ENCODE results near the gene GATA6. TPM values are rescaled to one million over a fixed set of nuclear protein-coding genes. Genes with fewer than 3 reads are reported as not detected.
"Not testable (repeated sequence)": the region's sequence is repeated elsewhere in the genome, so short reads cannot be mapped to it uniquely, and the experiment has no call there.

The GATA6 gene
- total RNA-seq, 1 experiment from 2014 or later = 0.69 TPM

DNA sequence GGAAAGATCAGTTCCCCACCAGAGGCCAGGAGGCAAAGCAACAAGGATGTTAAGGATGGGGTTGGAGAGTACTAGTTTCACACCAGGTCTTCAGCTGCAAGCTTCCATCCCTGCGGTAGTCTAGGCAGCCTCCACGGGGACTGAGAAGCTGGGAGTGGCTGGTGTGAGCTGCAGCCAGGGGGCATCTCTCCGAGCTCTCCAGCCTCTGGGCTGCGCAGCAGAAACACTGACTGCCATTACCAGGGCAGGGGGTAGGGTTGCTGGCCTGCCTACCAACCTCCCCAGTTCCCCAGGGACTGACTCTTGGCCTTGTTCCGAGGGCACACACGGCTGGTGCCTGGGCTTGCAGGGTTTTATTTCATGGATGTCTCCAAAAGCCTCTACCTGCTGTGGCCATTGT lies 15.9 kb downstream of the GATA6 start:
- Histone ChIP-seq H3K4me1 (no peaks in the 10 kb centered on the region), H3K36me3 (no peaks in the 10 kb centered on the region)

GRCh38 chr18:22185771-22186386 lies 16.5 kb downstream of the GATA6 start:
- no peaks in the 10 kb centered on the region for H3K4me1 ChIP-seq
- no peak overlapping the region for H3K27ac ChIP-seq
- no peak overlapping the region for H3K4me3 ChIP-seq
- no peaks in the 10 kb centered on the region for H3K36me3 ChIP-seq
- no peaks in the 10 kb centered on the region for H3K9me3 ChIP-seq (replicated peaks)
- DNase-seq = no peak
- H3K27me3 ChIP-seq = no peaks in the 10 kb centered on the region

More for the DNA sequence above, 15.9 kb downstream of the GATA6 start:
- Histone ChIP-seq H3K27me3 (no peaks in the 10 kb centered on the region), H3K4me3 (no peak overlapping the region), H3K27ac (no peak overlapping the region), H3K9me3 (replicated peaks) (no peaks in the 10 kb centered on the region)
- no peak for DNase-seq

- no peaks in the 10 kb centered on the region for H3K9me3 ChIP-seq (replicated peaks)
- H3K27ac ChIP-seq = no peak overlapping the region
- H3K27me3 ChIP-seq = no peaks in the 10 kb centered on the region
- no peaks in the 10 kb centered on the region for H3K4me1 ChIP-seq
- no peaks in the 10 kb centered on the region for H3K36me3 ChIP-seq
- no peak for DNase-seq
- no peak overlapping the region for H3K4me3 ChIP-seq
Measured at GRCh38 chr18:22186484-22186971, 17.1 kb downstream of the GATA6 start.

DNA sequence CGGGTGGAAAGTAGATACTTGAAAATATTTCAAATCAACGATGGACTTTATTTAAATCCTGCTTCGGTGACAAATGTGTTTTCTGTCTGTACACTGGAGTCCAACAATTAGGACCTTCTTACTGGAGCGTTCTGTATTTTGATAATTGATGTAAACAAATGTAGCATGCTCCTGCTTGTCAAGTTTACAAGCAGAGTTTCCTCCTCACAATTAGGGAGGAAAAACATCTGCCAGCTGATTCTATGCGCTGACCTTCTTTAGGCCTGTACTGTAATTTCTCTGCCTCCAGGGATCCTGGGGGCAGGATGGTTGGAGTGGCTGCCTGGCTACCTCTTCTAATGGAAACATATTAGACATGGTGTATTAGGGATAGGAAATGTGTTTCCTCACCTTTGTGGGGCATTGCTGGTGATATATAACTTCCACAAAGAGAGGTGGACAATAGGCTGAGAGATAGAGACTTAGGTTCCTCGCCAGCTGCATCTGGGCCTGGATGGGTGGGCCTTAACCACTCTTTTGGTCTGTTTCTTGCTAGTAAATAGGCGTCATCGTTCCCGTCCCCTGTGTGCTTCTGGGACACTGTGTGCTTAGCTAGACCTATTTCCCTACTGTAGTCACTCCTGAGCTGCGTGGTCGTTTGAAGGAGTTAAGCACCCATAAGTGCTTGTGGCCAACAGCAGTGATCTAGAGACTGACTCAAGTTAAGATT lies 19.3 kb downstream of the GATA6 start:
- Histone ChIP-seq H3K4me1 (no peaks in the 10 kb centered on the region), H3K9me3 (replicated peaks) (no peaks in the 10 kb centered on the region), H3K27me3 (no peaks in the 10 kb centered on the region), H3K4me3 (no peak overlapping the region), H3K36me3 (no peaks in the 10 kb centered on the region), H3K27ac (no peak overlapping the region)
- no peak for DNase-seq

- Histone ChIP-seq H3K4me3 (no peak overlapping the region), H3K27ac (no peak overlapping the region), H3K36me3 (no peaks in the 10 kb centered on the region), H3K4me1 (no peaks in the 10 kb centered on the region), H3K9me3 (replicated peaks) (no peaks in the 10 kb centered on the region), H3K27me3 (no peaks in the 10 kb centered on the region)
- no peak for DNase-seq
Measured at GRCh38 chr18:22189449-22190166, 20.2 kb downstream of the GATA6 start.

- Histone ChIP-seq H3K9me3 (replicated peaks) (no peaks in the 10 kb centered on the region), H3K4me3 (no peak overlapping the region), H3K27me3 (no peaks in the 10 kb centered on the region), H3K36me3 (no peaks in the 10 kb centered on the region), H3K27ac (no peak overlapping the region), H3K4me1 (no peaks in the 10 kb centered on the region)
- no peak for DNase-seq
Measured at GRCh38 chr18:22191346-22191695, 21.9 kb downstream of the GATA6 start.

GRCh38 chr18:22191923-22192322 lies 22.5 kb downstream of the GATA6 start:
- Histone ChIP-seq H3K4me1 (no peaks in the 10 kb centered on the region), H3K4me3 (no peak overlapping the region), H3K27ac (no peak overlapping the region), H3K27me3 (no peaks in the 10 kb centered on the region), H3K9me3 (replicated peaks) (no peaks in the 10 kb centered on the region), H3K36me3 (no peaks in the 10 kb centered on the region)
- DNase-seq = no peak

DNA sequence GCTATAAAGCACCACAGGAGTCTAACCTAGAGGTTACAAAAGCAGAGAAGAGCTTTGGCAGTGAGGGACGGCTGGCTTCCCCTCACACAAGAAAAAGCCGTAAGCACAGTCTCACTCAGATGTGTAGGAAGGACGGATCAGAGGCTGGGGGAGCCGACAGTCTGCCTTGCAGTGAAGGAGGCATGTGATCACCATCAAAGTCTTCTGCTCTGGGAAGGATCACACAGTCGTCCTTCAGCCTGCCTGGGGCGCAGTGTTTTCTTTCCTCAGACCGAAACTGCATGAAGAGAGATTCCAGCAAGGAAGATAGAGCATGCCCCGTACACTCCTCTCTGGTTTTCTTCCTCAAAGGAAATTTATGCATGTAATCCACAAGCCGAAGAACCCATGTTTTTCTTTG lies 24.1 kb downstream of the GATA6 start:
- Histone ChIP-seq H3K36me3 (no peaks in the 10 kb centered on the region), H3K4me1 (no peaks in the 10 kb centered on the region), H3K4me3 (no peak overlapping the region), H3K9me3 (replicated peaks) (no peaks in the 10 kb centered on the region), H3K27me3 (no peaks in the 10 kb centered on the region), H3K27ac (no peak overlapping the region)
- no peak for DNase-seq

- no peak for DNase-seq
- no peaks in the 10 kb centered on the region for H3K27me3 ChIP-seq
- H3K36me3 ChIP-seq = no peaks in the 10 kb centered on the region
- H3K9me3 ChIP-seq (replicated peaks) = no peaks in the 10 kb centered on the region
- no peak overlapping the region for H3K4me3 ChIP-seq
- H3K4me1 ChIP-seq = no peaks in the 10 kb centered on the region
- H3K27ac ChIP-seq = no peak overlapping the region
Measured at GRCh38 chr18:22194151-22194598, 24.8 kb downstream of the GATA6 start.

DNA sequence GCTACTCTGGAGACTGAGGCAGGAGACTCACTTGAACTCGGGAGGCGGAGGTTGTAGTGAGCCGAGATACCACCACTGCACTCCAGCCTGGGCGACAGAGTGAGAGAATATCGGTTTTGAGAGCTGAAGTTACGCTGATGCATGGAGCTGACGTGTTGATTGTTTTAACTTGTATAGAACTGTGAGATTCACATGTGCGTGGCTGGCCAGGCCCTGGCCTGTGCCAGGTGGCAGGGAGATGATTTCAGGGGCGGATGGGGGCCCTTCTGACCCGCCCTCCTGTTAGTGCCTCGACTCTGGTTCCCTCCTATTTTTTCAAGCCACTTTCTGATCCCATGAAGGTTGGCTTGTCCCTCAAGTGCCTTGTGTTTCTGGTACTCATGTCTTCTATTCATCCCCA lies 25.7 kb downstream of the GATA6 start:
- Histone ChIP-seq H3K4me3 (no peak overlapping the region), H3K27me3 (no peaks in the 10 kb centered on the region), H3K9me3 (replicated peaks) (no peaks in the 10 kb centered on the region), H3K36me3 (no peaks in the 10 kb centered on the region), H3K4me1 (no peaks in the 10 kb centered on the region), H3K27ac (no peak overlapping the region)
- no peak for DNase-seq

DNA sequence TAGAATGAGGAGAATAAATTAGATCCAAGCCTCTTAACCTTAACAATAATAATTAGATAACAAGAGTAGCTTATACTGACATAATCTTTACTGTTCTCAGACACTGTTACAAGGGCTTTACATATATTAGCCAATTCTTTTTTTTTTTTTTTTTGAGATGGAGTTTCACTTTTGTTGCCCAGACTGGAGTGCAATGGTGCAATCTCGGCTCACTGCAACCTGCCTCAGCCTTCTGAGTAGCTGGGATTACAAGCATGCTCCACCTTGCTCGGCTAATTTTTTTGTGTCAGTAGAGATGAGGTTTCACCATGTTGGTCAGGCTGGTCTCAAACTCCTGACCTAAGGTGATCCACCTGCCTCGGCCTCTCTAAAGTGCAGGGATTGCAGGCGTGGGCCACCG lies 27.6 kb downstream of the GATA6 start:
- H3K4me1 ChIP-seq; H3K27ac ChIP-seq; H3K36me3 ChIP-seq; H3K27me3 ChIP-seq; H3K9me3 ChIP-seq (replicated peaks); DNase-seq; H3K4me3 ChIP-seq: not testable (repeated sequence)

- Histone ChIP-seq H3K4me1 (no peaks in the 10 kb centered on the region), H3K27ac (no peak overlapping the region), H3K36me3 (no peaks in the 10 kb centered on the region), H3K4me3 (no peak overlapping the region), H3K9me3 (replicated peaks) (no peaks in the 10 kb centered on the region), H3K27me3 (no peaks in the 10 kb centered on the region)
- no peak for DNase-seq
Measured at GRCh38 chr18:22197668-22198067, 28.3 kb downstream of the GATA6 start.

GRCh38 chr18:22198163-22198562 lies 28.8 kb downstream of the GATA6 start:
- DNase-seq = no peak
- Histone ChIP-seq H3K9me3 (replicated peaks) (no peaks in the 10 kb centered on the region), H3K4me3 (no peak overlapping the region), H3K4me1 (no peaks in the 10 kb centered on the region), H3K27me3 (no peaks in the 10 kb centered on the region), H3K27ac (no peak overlapping the region), H3K36me3 (no peaks in the 10 kb centered on the region)

- Histone ChIP-seq H3K4me3 (no peak overlapping the region), H3K27me3 (no peaks in the 10 kb centered on the region), H3K9me3 (replicated peaks) (no peaks in the 10 kb centered on the region), H3K36me3 (no peaks in the 10 kb centered on the region), H3K27ac (no peak overlapping the region), H3K4me1 (no peaks in the 10 kb centered on the region)
- no peak for DNase-seq
Measured at GRCh38 chr18:22199005-22199404, 29.6 kb downstream of the GATA6 start.

GRCh38 chr18:22200611-22201225 lies 31.3 kb downstream of the GATA6 start:
- Histone ChIP-seq H3K36me3 (no peaks in the 10 kb centered on the region), H3K4me3 (no peak overlapping the region), H3K27ac (no peak overlapping the region), H3K9me3 (replicated peaks) (no peaks in the 10 kb centered on the region), H3K4me1 (no peaks in the 10 kb centered on the region), H3K27me3 (no peaks in the 10 kb centered on the region)
- DNase-seq = no peak

Measured in SJCRH30 (cell line).